Activated T-cell treated with anti-CD3 and anti-CD28 coated beads for 48 hours (primary cell): ENCODE measurements around the gene SYNGAP1.
A peak's percentile ranks its signal among the peaks of the same experiment; 100 is the strongest.

ENCODE experiments used
- DNase-seq: peaks from one replicate; pipeline ENCODE4 v3.0.0-alpha.2; 2020; ENCODE audit warnings: low read depth

SYNGAP1 gene

DNA sequence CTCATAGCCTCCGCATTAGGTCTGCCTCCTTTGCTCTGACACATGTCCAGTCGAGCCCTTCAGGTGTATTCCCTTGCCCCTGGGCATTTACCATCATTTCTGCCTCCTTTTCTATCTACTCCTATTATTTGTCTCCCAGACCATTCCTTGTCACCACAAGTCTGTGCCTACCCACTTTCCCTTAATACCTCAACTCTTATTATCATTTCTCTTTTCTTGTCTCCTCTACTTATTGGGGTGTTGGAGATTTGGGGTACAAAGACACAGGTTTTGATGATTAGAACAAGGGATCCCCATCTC is 1.4 kb downstream of the SYNGAP1 start:
- DNase-seq: no peak

DNA sequence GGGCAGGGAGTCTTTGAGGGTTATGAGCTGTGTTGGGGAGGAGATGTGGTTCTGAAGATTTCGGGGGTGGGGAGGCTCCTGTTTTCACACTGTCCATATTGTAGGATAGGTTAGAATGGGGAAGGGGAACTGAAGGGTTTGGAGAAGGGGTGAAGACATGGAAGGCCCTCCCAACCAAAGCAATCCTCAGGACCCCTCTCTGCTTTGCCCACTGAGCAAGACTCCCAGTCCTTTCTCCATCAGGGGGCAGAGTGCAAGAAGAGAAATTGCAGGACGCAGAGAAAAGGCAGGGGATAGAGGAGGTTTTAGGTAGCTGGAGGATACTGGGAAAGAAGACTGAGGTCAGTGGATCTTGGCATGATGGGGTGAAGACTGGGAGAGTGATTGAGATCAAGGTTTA is 3.9 kb downstream of the SYNGAP1 start:
- no peak for DNase-seq

DNA sequence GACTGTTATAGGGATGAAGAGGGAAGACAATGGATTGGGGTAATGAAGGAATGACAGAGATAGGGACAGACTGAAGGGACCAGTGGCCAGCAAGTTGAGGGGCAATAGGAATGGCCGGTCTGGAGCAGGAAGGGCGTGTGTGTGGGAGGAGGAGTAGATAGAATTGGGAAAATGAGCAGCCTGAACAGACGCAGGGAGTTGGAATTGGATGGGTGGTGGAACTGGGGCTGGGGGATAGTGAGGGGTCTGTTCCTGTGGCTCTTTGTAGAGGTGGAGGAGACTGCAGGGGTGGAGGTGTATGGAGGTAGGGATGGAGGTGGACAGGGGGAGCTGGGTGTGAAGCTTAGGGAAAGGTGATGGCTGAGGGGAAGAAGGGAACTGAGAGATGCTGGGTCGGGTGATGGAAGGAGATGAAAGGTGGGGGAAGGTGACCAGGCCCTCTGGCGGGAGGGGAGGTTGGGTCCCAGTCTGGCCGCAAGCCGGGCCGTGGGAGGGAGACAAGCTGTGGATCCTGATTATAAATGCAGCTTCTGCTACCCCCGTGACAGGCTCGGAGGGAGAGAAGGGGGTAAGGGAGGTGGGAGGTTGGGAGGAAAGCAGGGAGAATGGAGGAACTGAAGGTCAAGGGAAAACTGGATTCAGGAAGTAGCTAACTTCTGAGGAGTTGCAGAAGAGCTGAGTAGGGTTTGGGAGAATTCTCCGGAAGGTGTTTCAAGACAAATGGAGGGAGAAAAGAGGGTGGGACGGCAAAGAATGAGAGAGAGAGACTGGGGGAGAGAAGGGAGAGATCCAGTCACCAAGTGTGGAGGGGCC is 5.2 kb downstream of the SYNGAP1 start:
- DNase-seq: no peak

DNA sequence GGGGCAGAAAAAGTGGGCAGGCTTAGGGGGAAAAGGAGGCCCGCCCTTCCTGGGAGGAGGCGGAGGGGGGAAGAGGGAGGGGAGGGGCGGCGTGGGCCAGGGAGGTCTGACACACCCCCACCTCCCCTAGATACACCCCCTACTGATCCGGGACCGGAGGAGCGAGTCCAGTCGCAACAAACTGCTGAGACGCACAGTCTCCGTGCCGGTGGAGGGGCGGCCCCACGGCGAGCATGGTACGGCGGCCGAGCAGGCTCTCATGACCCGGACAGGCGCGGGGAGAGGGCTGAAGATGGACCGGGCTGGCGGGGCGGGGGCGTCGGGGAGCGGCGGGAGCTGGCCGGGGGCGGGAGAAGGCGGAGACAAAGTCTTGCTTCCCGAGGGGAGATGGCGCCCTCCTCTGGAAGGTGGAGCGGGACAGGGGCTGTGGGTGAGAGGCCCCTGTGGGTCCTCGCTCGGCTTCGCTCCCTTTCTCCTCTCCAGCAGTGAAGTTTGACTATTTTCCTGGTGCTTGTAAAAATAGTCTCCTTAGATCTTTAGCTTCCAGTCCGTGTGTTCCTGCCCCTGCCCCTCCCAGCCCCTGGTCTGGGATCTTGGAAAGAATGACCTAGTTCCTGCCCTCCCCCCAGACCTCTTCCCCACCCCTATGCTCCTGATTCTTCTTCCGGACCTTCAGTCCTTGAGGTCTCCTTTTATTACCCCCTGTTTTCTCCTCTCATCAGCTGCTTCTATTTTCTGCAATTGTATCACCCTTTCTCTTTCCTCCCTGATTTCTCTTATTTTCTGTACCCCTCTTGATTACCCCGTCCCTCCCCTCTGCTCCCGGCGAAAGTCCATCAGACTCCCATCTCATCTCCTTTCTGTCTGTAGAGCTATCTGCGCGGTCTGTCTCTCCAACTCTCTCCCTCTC is 6.1 kb downstream of the SYNGAP1 start:
- DNase-seq: peak; percentile 80

DNA sequence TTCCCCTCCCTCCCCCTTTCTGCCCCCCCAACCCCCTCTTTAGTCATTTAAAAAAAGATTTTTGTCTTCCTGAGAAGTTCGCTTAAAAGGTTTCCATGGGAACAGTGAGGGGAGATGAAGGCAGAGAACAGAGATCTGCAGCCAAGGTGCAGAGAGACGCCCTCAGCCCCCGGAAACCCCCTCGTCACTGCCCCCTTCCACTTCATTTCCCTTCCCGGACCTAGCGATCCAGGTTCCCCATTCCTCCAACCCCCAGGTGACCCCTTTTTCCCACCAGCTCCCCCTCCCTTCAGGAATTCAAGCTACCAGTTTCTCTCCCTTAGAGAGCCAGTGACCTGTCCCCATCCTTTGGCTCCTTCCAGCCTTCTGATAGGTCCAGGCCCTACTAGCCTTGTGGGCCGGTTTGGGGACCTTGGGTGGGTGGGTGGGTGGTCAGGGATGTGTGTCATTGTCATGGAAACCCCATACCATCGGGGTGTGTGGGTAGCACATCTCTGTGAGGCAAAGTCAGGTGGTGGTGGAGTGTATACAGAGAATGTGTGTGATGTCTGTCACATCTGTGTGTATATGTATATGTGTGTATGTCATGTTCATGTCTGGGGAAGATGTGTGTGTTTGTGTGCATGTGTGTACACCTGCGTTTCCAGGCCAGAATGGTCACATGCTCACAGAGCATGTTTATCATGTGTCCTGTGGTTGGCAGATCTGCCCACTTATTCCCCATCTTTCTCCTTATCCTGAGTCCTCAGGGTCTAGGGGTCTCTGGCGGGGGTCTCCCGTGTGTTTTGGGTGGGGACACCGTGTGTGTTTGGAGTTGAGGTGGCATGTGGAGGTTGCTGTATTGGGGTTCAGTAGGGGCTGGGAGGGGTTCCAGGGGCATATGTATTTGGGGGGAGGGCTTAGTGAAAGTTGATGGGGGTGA is 7.0 kb downstream of the SYNGAP1 start:
- DNase-seq: no peak

DNA sequence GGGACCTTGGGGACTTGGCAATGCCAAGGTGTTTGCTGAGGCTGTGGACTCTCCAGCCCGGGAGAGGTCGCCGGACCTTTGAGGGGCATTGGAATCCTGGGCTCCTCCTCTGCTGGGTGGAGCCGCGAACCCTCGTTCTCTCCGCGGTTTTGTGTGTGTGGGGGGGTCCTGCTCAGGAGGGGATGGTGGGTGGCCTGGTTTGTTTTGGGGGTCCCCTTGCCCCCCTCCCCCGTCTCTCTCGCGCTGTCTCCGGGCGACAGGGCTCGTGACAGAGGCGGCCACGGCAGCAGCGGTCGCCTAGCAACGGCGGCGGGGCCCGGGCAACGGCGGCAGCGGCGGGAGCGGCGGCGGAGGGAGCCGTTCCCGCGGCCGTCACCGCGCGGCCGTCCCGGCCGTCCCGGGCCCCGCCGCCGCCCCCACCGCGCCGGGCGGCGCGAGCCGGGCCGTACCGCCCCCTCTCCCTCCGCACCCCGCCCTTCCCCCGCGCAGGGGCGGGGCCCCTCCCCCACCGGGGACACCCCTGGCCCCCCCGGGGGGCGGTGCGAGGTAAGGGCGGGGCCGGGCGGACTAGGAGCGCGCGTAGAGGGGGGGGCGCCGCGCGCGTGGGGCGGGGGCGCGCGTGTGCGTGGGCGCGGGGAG is 7.8 kb downstream of the SYNGAP1 start:
- peak; percentile 51 for DNase-seq

DNA sequence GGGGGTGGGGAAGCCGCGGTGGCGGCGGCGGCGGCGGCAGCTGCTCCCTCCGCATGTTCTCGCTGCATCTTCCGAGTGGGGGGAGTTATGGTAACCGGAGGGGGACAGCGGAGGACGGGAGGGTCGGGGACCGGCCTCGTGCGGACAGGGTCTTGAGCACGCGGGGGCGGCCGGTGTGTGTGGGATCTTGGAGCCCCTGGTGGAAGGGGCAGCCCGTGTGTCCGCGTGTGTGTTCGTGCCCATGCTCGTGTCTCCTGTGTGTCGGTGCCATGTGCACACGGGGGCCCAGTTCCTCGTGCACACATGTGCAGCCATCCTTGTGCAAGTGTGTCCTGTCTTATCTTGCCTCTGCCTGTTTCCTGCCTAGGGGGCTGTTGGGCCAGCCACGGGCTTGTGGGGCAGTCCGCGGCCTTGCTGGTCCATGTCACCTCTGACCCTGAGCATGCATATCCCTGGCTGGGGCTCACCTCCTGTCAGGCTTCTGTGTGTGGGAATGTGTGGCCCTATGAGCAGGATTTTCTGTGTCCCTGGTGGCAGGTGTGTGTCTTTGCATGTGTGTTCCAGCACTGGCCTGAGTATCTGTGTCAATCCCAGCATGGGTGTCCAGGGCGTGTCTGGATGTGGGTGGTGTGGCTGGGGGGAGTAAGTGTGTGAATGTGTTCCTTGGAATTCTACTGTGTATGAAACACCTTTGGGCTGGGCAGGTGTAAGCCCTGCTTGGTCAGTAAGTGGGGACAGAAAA is 8.5 kb downstream of the SYNGAP1 start:
- DNase-seq: no peak

DNA sequence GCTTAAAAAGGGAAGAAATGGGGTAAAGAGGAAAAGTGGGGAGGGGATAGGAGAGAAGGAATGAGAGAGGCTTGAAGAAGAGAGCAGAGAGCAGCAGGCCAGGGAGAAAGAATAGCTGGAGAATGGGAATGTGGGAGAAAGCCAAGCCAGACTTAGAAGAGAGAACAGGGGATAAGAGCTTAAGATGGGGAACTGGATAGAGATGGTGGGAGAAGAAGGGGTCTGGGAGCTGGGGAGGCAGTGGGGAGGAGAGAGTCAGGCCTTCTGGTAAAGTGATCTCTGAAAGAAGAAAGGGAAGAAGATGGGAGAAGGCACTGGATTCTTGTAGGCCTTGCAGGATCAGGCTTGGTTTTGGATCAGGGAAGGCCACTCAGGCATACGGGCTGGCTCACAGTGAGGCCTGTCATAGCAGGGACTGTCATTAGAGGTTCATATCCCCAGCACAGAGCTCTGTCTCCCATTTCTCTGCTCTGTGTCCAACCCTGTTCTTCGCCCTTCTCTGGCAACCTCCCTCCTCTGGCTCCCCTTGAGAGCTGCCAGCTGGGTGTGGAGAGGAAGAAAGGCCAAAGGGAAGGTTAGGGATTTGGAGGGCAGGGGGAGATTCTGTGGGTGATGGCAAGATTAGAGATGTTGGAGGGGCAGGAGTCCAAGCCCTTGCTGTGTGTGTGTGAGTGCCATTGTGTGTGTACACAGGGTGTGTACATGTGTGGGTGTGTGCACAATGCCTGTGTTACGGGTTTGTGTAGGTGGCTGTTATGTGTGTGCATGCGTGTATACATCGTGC is 9.3 kb downstream of the SYNGAP1 start:
- no peak for DNase-seq

DNA sequence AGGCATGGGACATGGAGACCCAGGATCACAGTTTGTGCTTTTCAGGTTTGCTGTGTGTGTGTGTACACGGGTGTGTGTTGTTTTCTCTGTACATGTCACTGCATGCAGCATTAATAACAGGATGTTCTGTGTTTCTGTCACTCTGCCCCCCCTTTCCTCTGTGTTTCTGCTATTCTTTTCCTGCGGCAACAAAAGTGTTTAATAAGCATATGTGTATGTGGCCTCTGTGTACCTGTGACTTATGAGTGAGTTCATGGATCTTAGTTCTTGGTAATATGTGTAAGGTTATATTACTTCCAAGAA is 9.8 kb downstream of the SYNGAP1 start:
- DNase-seq: no peak

DNA sequence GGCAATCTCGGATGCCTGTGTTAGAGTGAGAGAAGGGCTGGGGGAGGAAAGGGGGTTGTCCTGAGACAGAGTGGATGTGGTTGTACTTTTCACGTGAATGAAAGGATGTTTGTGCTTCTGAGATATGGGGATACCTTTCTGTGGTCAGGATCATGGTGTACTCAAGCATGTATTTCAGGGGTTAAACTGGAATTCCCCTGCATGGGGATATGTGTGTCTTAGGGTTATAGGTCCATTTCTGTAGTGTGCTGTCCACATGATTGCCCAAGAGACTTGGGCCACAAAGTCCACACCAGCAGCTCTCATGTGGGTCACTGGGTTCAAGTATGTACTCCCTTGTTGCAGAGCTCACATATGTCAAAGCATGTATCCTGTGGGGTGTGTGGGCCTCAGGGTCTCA is 10.5 kb downstream of the SYNGAP1 start:
- DNase-seq: no peak

DNA sequence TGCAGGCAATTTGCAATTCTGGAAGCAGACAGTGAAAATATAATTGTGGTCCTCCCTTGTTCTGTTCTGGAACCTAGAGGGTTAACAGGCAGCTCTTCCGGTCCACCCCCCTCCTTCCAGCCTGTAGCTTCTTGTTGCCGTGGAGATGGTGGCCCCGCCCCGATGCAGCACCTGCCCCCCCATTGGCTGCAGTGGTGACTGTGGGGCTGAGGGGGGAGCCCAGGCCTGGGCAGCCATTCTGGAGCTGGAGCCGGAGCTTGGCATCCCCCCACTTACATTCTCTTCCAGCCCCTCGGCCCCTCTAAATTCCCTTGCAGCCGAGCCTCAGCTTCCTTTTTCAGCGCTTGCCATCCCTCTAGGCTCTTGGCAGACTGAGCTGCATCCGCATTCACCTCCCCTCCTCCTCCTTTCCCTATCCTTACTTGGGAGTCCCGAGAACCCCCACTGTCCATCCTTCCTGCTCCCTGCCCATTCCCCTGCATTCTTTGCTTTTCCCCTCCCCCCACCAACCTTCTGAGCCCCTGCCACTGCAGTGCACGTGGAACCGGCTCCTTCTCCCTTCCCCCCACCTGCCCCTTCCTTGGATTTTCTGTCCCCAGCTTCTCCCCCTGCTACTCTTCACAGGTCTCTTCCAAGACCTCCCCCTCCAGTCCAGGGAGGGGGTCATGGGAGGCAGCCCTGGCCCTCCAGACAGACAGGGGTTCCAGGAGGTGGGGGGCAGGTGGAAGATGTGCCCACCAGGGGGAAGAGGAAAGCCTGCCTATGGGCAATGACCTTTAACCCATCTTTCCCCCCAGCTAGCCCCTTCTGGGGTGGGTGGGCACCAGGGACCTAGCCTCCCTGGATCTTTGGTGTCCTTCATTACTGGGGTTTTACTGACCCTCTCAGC is 11.4 kb downstream of the SYNGAP1 start:
- DNase-seq: peak; percentile 73

DNA sequence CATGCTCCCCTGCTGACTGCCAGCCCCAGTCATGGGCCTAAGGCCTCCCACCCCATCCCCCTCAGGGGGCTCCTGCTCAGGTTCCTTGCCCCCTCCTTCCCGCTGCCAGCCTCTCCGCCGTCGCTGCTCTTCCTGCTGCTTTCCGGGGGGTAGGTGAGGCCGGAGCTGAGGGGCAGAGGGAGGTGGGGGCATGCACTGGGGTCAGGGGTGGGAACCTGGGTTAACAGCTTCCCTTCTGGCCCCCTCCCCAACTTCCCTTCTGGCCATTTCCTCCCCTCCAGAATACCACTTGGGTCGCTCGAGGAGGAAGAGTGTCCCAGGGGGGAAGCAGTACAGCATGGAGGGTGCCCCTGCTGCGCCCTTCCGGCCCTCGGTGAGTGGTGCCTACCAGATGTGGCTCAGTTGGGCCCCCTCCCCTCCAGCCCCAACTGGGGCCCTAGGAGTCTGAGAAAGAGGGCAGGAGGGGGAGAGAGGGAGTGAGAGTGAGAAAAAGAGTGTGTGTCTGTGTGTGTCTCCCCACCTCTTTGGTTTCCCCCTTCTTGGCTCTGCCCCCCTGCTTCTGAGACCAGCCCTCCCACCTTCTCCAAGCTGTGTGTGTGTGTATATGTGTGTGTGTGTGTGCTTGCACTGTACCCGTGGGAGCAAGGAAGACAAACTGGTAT is 12.1 kb downstream of the SYNGAP1 start:
- no peak for DNase-seq

DNA sequence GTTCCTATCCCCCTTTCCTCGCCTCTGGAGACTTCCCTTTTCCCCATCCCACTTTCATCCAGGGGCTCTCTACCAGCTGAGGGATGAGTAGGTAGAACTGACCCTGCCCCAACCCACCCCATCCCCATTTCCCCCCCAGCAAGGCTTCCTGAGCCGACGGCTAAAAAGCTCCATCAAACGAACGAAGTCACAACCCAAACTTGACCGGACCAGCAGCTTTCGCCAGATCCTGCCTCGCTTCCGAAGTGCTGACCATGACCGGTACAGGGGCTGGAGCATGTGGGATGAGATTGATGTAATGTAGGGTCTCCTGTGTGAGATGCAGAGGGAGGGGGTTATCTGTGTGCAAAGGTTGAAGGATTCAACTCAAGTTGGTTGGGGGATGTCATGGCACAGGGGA is 12.7 kb downstream of the SYNGAP1 start:
- DNase-seq: no peak

DNA sequence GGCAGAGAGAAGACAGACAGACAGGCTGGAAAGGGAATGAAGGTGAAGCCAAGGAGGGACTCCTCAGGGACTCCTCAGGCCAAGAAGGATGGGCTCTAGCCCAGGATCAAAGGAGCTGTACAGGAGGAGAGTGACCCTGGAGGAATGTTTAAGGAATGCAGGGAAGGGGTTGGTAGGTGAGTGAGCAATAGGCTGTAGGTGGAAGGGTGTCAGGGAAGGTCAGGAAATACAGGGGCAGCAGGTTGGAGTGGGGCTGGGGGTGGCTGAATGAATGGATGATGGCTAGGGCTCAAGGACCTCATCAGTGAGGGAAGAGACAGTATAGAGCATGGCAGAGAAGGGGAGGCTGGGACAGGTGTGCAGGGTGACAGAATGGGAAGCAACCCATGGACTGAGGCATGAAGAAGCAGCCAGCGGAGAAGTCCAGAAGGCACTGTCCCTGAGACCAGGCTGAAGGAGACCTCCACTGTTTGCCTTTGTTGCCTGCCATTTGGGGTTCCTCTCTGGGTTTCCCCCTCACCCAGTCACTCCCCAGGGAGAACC is 13.2 kb downstream of the SYNGAP1 start:
- DNase-seq: no peak

DNA sequence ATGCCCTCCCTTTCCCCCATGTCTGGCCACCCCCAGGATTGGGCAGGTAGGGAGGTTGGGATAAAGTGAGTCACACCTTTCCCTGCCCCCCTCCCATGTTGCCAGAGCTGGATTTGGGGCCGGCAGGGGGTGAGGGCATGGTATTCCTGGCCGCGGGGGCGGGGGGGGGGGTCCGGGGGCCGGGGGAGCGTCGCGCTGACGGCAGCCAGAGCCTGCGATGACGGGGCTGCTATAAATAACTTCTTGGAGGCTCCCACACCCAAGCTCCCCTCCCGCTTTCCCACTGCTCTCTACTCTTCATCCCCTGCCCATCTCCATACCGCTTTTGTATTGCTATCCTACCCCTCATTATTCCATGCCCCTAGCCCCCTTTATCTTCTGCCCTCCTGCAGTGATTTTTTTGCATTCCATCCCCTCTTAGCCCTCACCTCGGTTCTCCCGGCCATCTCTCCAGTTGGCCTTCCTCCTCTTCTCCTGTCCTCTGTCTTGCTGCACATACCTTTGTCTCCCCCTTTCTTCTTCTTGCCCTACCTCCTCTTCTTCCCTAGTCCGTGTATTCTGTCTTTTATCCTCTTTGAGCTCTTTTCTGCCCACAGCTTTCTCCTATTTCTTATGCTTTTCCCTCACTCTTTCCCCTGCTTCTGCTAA is 13.8 kb downstream of the SYNGAP1 start:
- DNase-seq: no peak

DNA sequence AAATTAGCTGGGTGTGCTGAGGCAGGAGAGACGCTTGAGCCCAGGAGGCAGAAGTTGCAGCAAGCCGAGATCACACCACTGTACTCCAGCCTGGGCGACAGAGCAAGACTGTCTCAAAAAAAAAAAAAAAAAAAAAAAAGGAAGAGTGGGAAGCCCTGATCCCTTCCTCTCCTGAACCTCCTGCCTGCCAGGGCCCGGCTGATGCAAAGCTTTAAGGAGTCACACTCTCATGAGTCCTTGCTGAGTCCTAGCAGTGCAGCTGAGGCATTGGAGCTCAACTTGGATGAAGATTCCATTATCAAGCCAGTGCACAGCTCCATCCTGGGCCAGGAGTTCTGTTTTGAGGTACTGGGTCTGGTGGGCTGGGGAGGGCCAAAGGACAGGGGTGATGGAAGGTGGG is 15.1 kb downstream of the SYNGAP1 start:
- DNase-seq: no peak

DNA sequence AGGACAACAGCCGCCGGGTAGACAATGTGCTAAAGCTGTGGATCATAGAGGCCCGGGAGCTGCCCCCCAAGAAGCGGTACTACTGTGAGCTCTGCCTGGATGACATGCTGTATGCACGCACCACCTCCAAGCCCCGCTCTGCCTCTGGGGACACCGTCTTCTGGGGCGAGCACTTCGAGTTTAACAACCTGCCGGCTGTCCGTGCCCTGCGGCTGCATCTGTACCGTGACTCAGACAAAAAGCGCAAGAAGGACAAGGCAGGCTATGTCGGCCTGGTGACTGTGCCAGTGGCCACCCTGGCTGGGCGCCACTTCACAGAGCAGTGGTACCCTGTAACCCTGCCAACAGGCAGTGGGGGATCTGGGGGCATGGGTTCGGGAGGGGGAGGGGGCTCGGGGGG is 17.8 kb downstream of the SYNGAP1 start:
- DNase-seq: no peak

DNA sequence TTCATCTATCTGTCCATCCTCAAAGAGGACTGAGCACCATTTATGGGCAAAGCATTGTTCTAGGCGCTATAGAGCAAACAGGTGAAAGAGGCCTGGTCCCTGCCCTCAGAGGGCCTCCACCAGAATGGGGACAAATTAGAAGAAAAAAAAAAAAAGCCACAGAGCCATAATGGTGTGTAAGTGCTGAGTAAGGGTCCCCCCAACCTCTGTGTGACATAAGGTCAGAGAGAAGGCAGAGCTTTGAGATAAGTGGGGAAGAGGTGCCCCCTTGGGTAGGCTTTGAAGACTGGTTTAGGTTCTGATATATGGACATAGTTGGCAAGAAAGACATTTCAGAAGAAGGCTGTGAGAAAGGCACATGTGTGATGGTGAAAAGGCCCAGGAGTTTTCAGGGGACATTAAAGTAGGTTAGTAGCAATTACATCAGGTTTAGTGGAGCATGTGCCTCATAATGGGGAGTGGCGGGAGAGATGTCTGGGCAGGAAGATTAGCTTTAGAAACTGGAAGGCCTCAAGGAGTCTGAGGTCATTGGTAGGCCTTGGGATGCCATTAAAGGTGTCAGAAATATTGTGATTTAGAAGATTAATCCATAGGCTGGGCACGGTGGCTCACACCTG is 19.2 kb downstream of the SYNGAP1 start:
- no peak for DNase-seq
